ENCODE results near the gene FERMT1.
A peak's percentile ranks its signal among the peaks of the same experiment; 100 is the strongest.
"Not testable (repeated sequence)": the region's sequence is repeated elsewhere in the genome, so short reads cannot be mapped to it uniquely, and the experiment has no call there.

FERMT1 gene

DNA sequence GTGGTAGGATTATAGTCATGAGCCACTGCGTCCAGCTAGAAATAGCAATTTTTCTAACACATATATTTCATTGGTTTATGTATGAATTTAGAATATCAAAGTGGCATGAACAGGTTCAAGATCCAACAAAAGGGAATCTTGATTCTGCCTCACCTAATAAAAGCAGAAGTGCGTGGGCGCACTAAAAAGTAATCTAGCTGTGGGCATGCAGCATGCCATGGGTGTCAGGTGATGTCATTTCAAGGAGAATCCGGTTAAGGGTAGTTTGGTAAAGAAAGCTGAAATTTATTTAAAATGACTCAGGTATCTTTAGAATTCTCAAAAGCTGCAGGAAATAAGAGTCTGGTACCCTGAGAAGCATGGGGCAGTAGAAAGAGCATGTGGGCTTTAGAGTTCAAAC lies 86.6 kb downstream of the FERMT1 start:
- DNase-seq, result no peak

- DNase-seq, result no peak
Measured at GRCh38 chr20:6034134-6034969, 88.5 kb downstream of the FERMT1 start.

GRCh38 chr20:6032907-6033306 lies 89.9 kb downstream of the FERMT1 start:
- not testable (repeated sequence) for DNase-seq

DNA sequence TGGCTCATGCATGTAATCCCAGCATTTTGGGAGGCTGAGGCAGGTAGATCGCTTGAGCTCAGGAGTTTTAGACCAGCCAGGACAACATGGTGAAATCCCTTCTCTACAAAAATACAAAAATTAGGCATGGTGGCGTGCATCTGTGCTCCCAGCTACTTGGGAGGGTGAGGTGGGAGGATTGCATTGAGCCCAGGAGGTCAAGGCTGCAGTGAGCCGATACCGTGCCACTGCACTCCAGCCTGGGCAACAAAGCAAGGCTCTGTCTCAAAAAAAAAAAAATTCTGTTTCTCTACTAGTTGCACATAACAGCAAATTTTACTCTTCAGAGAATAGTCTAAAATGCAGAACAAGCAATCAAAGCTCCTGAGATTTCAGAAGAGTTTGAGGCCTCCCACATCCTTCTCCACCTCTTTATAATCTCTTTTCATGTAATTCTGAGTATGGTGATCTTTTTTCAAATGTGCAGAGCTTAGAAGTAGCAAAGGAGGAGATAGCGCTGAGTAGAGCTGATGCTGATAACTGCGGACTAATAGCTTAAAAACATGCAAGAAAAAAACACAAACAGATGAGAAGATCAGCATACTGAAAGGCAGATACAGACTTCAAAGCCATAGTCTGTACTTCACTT lies 92.3 kb downstream of the FERMT1 start:
- peak in 3 of 6 experiments; percentile 47 to 65 (median 65) for DNase-seq

- no peak for DNase-seq
Measured at GRCh38 chr20:6029538-6029937, 93.3 kb downstream of the FERMT1 start.

DNA sequence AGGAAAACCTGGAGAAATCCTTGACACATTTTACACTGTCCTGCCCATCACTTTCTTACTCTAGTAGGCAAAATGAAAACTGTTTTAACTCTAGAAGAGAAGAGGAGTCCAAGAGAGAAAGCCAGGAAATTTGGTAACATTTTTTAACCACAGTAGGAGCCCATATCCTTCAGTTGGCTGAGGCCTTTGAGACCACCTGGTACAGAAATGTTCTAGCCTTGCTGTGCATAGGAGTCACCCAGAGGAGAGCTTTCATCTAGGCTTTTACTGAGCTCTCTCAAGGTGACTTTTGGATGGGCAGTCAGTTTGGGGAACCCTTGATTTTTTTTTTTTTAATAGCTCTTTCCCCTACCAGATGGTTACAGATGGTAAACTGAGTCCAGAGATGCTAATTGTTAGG lies 94.0 kb downstream of the FERMT1 start:
- DNase-seq, result no peak

DNA sequence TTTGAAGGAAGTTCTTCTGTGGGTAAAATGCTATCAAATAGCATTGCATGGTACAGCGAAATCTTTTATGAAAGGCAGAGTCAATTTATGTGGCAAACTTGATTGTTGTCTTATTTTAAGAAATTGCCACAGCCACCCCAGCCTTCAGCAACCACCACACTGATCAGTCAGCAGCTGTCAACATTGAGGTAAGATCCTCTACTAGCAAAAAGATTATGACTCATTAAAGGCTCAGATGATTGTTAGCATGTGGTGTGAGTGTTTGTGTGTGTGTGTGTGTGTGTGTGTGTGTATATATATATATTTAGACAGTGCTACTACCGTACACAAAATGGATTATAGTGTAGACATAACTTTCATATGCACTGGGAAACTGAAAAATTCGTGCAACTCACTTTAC lies 96.8 kb downstream of the FERMT1 start:
- peak in 1 of 6 experiments; percentile 8 for DNase-seq
